Fibroblast of lung (primary cell): ENCODE results near the gene CDK9.

Experiments used
- CTCF ChIP-seq, 2 donors: IDR thresholded peaks in 1 of 2; conservative IDR thresholded peaks in 1 of 2; 1 replicate in 1 of 2; 2 replicates in 1 of 2; pipeline ENCODE4 v1.5.1; 2011 to 2012; ENCODE audit warnings: low read length in 2 of 2, control low read depth in 1 of 2, inconsistent platforms in 1 of 2, low read depth in 1 of 2, mild to moderate bottlenecking in 1 of 2
- EZH2 ChIP-seq: IDR thresholded peaks from 2 replicates; pipeline ENCODE4 v1.5.1; 2012; ENCODE audit warnings: low read length, control low read depth, mild to moderate bottlenecking; ENCODE audit errors: missing control alignments

GRCh38 chr9:127785023-127785932, 556 bp upstream of the CDK9 start:
- TF ChIP-seq CTCF (conservative IDR thresholded peaks at IDR 0.05 in 1 of 2, IDR thresholded peaks at IDR 0.05 in 1 of 2; ENCODE audit: low read depth in 1 of 2, low read length in 2 of 2) (peak; percentile 53 to 56), EZH2 (no peak)
